ENCODE measurements around the gene OR11G2.

Gene OR11G2

GRCh38 chr14:20190596-20190995 is at the start of gene OR11G2:
Gene OR11G2, plus strand, starts transcription at chr14:20190896. Its CDS starts 6,542 bp downstream, at chr14:20197438.
- TF ChIP-seq GATA2 (IDR thresholded peaks at IDR 0.05; ENCODE audit: low read depth, low read length), result no peak

GRCh38 chr14:20143911-20144310 is 46.8 kb upstream of the OR11G2 start:
- TF ChIP-seq GATA3 (IDR thresholded peaks at IDR 0.05; ENCODE audit: low read depth, low read length) (no peak), GATA2 (IDR thresholded peaks at IDR 0.05; ENCODE audit: low read depth, low read length) (no peak)

GRCh38 chr14:20144820-20145219 is 45.9 kb upstream of the OR11G2 start:
- TF ChIP-seq GATA3 (IDR thresholded peaks at IDR 0.05; ENCODE audit: low read depth, low read length) (no peak), GATA2 (IDR thresholded peaks at IDR 0.05; ENCODE audit: low read depth, low read length) (no peak)

- no peak for TF ChIP-seq GATA2 (IDR thresholded peaks at IDR 0.05; ENCODE audit: low read depth, low read length)
- no peak for TF ChIP-seq GATA3 (IDR thresholded peaks at IDR 0.05; ENCODE audit: low read depth, low read length)
Measured at GRCh38 chr14:20164462-20164861, 26.2 kb upstream of the OR11G2 start.

GRCh38 chr14:20167091-20167490 is 23.6 kb upstream of the OR11G2 start:
- TF ChIP-seq GATA2 (IDR thresholded peaks at IDR 0.05; ENCODE audit: low read depth, low read length) (no peak), GATA3 (IDR thresholded peaks at IDR 0.05; ENCODE audit: low read depth, low read length) (no peak)

GRCh38 chr14:20176330-20176729 is 14.4 kb upstream of the OR11G2 start:
- no peak for TF ChIP-seq GATA2 (IDR thresholded peaks at IDR 0.05; ENCODE audit: low read depth, low read length)
- no peak for TF ChIP-seq GATA3 (IDR thresholded peaks at IDR 0.05; ENCODE audit: low read depth, low read length)

GRCh38 chr14:20177433-20177974 is 13.2 kb upstream of the OR11G2 start:
- TF ChIP-seq GATA3 (IDR thresholded peaks at IDR 0.05; ENCODE audit: low read depth, low read length) (no peak), GATA2 (IDR thresholded peaks at IDR 0.05; ENCODE audit: low read depth, low read length) (no peak)

GRCh38 chr14:20179218-20179617 is 11.5 kb upstream of the OR11G2 start:
- TF ChIP-seq GATA3 (IDR thresholded peaks at IDR 0.05; ENCODE audit: low read depth, low read length) (no peak), GATA2 (IDR thresholded peaks at IDR 0.05; ENCODE audit: low read depth, low read length) (no peak)

- TF ChIP-seq GATA2 (IDR thresholded peaks at IDR 0.05; ENCODE audit: low read depth, low read length) (no peak), GATA3 (IDR thresholded peaks at IDR 0.05; ENCODE audit: low read depth, low read length) (no peak)
Measured at GRCh38 chr14:20179880-20180279, 10.8 kb upstream of the OR11G2 start.

- TF ChIP-seq GATA3 (IDR thresholded peaks at IDR 0.05; ENCODE audit: low read depth, low read length), result no peak
- no peak for TF ChIP-seq GATA2 (IDR thresholded peaks at IDR 0.05; ENCODE audit: low read depth, low read length)
Measured at GRCh38 chr14:20180486-20180885, 10.2 kb upstream of the OR11G2 start.

GRCh38 chr14:20184181-20184580 is 6.5 kb upstream of the OR11G2 start:
- TF ChIP-seq GATA2 (IDR thresholded peaks at IDR 0.05; ENCODE audit: low read depth, low read length), result no peak
- no peak for TF ChIP-seq GATA3 (IDR thresholded peaks at IDR 0.05; ENCODE audit: low read depth, low read length)

GRCh38 chr14:20191396-20191795 is 700 bp downstream of the OR11G2 start:
- no peak for TF ChIP-seq GATA2 (IDR thresholded peaks at IDR 0.05; ENCODE audit: low read depth, low read length)
- TF ChIP-seq GATA3 (IDR thresholded peaks at IDR 0.05; ENCODE audit: low read depth, low read length), result no peak

GRCh38 chr14:20194101-20194500 is 3.4 kb downstream of the OR11G2 start:
- TF ChIP-seq GATA2 (IDR thresholded peaks at IDR 0.05; ENCODE audit: low read depth, low read length) (no peak), GATA3 (IDR thresholded peaks at IDR 0.05; ENCODE audit: low read depth, low read length) (no peak)

GRCh38 chr14:20195911-20196310 is 5.2 kb downstream of the OR11G2 start:
- no peak for TF ChIP-seq GATA3 (IDR thresholded peaks at IDR 0.05; ENCODE audit: low read depth, low read length)
- TF ChIP-seq GATA2 (IDR thresholded peaks at IDR 0.05; ENCODE audit: low read depth, low read length), result no peak

GRCh38 chr14:20197459-20197858 is 6.8 kb downstream of the OR11G2 start:
- TF ChIP-seq GATA2 (IDR thresholded peaks at IDR 0.05; ENCODE audit: low read depth, low read length), result no peak
- TF ChIP-seq GATA3 (IDR thresholded peaks at IDR 0.05; ENCODE audit: low read depth, low read length), result no peak

GRCh38 chr14:20198991-20199390 is 8.3 kb downstream of the OR11G2 start:
- TF ChIP-seq GATA3 (IDR thresholded peaks at IDR 0.05; ENCODE audit: low read depth, low read length) (no peak), GATA2 (IDR thresholded peaks at IDR 0.05; ENCODE audit: low read depth, low read length) (no peak)
